SH-SY5Y (cell line): ENCODE measurements around the gene ARHGAP5.

Experiments used
- GATA2 ChIP-seq: IDR thresholded peaks from 2 replicates; pipeline ENCODE4 v1.6.1; 2011; ENCODE audit warnings: mild to moderate bottlenecking, low read depth, low read length
- GATA3 ChIP-seq: IDR thresholded peaks from 2 replicates; pipeline ENCODE4 v1.6.1; 2011; ENCODE audit warnings: low read depth, mild to moderate bottlenecking, low read length, moderate library complexity

- no peak for TF ChIP-seq GATA3
- TF ChIP-seq GATA2 = no peak
These were observed 90.8 kb downstream of the ARHGAP5 start for GRCh38 chr14:32167907-32168306.
